CD4-positive, alpha-beta T cell treated with Interleukin-10 for 1 hour (primary cell): ENCODE results near the gene GMPR2.

Source experiments
- DNase-seq: peaks from one replicate; pipeline ENCODE4 v3.0.0-alpha.2; 2020

Gene GMPR2

GRCh38 chr14:24254630-24255392 is 22.1 kb downstream of the GMPR2 start:
- no peak for DNase-seq

- no peak for DNase-seq
Observed at GRCh38 chr14:24255438-24255837, 22.7 kb downstream of the GMPR2 start.

GRCh38 chr14:24255931-24256711 is 23.4 kb downstream of the GMPR2 start:
- DNase-seq = no peak

GRCh38 chr14:24256960-24257359 is 24.2 kb downstream of the GMPR2 start:
- DNase-seq = no peak

GRCh38 chr14:24258119-24258518 is 25.4 kb downstream of the GMPR2 start:
- DNase-seq = no peak

- DNase-seq = no peak
Observed at GRCh38 chr14:24258548-24259265, 26.0 kb downstream of the GMPR2 start.

GRCh38 chr14:24259282-24260025 is 26.7 kb downstream of the GMPR2 start:
- DNase-seq = no peak

GRCh38 chr14:24260026-24260779 is 27.5 kb downstream of the GMPR2 start:
- no peak for DNase-seq

- DNase-seq = no peak
Observed at GRCh38 chr14:24260780-24261157, 28.0 kb downstream of the GMPR2 start.

GRCh38 chr14:24261256-24261968 is 28.7 kb downstream of the GMPR2 start:
- no peak for DNase-seq

- no peak for DNase-seq
Observed at GRCh38 chr14:24261969-24262327, 29.2 kb downstream of the GMPR2 start.

GRCh38 chr14:24262821-24263733 is 30.3 kb downstream of the GMPR2 start, which contains the start of gene TGM1:
TSS of gene TGM1 (minus strand) at chr14:24263177. CDS start at chr14:24262352, 825 bp downstream.
- no peak for DNase-seq

GRCh38 chr14:24263848-24264247 is 31.1 kb downstream of the GMPR2 start:
- no peak for DNase-seq

- no peak for DNase-seq
Observed at GRCh38 chr14:24264298-24264697, 31.6 kb downstream of the GMPR2 start.

- DNase-seq = no peak
Observed at GRCh38 chr14:24266344-24267244, 33.9 kb downstream of the GMPR2 start.

GRCh38 chr14:24267516-24267915 is 34.8 kb downstream of the GMPR2 start:
- no peak for DNase-seq

GRCh38 chr14:24268225-24268624 is 35.5 kb downstream of the GMPR2 start:
- DNase-seq = no peak

- DNase-seq = no peak
Observed at GRCh38 chr14:24269368-24269767, 36.6 kb downstream of the GMPR2 start.

GRCh38 chr14:24269910-24270536 is 37.3 kb downstream of the GMPR2 start:
- DNase-seq = no peak
